ENCODE data around the gene ATG16L1. TPM values are rescaled to one million over a fixed set of nuclear protein-coding genes. Genes with fewer than 3 reads are reported as not detected.

The ATG16L1 gene
- total and polyA plus RNA-seq, 11 donors = 7.0 to 26.7 (median 15.8) TPM

DNA sequence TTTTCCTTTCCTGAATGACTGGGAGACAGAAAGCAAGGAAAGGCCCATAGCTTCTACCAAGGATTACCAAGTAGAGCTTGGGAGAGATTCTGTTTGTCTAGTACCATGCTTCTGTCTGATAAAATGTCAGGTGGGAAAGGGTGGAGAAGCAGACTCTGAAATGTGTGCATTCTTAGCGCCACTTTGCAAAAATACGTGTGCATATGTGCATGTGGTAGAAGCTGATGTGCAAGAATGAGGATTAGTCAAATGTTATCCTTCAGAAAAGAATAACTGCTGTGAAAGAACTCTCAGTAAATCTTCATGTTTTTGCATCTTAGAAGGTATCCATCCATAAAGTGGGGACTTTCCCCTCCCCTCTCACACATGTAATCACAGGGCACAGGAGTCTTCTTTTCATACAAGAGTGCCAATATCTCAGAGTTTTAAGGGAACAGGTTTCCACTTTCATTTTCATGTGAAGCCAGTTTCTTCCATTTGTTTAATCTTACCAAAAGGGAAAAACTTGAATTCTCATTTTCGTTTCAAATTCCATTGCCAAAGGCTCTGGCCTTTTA lies 87.4 kb downstream of the ATG16L1 start:
- DNase-seq = no peak
- WGBS, 4 donors = 82 to 92% (median 86%) methylated on average over 3 of the region's 3 CpGs
- H3K36me3 ChIP-seq = no peaks in the 10 kb centered on the region
- TF ChIP-seq, protein P1, sequence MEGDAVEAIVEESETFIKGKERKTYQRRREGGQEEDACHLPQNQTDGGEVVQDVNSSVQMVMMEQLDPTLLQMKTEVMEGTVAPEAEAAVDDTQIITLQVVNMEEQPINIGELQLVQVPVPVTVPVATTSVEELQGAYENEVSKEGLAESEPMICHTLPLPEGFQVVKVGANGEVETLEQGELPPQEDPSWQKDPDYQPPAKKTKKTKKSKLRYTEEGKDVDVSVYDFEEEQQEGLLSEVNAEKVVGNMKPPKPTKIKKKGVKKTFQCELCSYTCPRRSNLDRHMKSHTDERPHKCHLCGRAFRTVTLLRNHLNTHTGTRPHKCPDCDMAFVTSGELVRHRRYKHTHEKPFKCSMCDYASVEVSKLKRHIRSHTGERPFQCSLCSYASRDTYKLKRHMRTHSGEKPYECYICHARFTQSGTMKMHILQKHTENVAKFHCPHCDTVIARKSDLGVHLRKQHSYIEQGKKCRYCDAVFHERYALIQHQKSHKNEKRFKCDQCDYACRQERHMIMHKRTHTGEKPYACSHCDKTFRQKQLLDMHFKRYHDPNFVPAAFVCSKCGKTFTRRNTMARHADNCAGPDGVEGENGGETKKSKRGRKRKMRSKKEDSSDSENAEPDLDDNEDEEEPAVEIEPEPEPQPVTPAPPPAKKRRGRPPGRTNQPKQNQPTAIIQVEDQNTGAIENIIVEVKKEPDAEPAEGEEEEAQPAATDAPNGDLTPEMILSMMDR (IDR thresholded peaks at IDR 0.05) = no peak
- no peak for TF ChIP-seq POLR2A (IDR thresholded peaks at IDR 0.05)
- no peaks in the 10 kb centered on the region for H3K27me3 ChIP-seq
- H3K4me3 ChIP-seq = no peak overlapping the region
- peaks cover 0 to 3% (median 0%) of the 10 kb centered on the region in 12 donors for H3K9me3 ChIP-seq
- H3K4me1 ChIP-seq = peaks cover 0 to 11% (median 0%) of the 10 kb centered on the region in 12 donors
- no peak overlapping the region for H3K27ac ChIP-seq
- ATAC-seq = no peak
- intact Hi-C loops (cut with DNase I) = no loop called here

DNA sequence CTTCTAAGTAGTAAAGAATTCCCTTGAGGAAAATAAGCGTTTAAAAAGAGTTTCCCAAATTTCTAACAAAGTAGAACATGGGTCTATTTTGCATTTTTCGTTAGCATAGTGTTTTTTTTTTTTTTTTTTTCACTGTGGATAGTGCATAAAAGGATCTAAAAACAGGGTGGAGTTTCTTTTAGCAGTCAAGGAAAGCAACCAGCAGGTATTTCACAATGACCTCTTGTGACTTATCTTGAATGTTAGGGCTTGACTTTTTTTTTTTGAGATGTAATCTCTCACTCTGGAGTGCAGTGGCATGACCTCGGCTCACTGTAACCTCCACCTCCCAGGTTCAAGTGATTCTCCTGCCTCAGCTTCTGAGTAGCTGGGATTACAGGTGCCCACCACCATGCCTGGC lies 88.0 kb downstream of the ATG16L1 start:
- Histone ChIP-seq H3K9me3 (peaks cover 0 to 3% (median 0%) of the 10 kb centered on the region in 12 donors), H3K27me3 (no peaks in the 10 kb centered on the region), H3K27ac (no peak overlapping the region), H3K4me1 (peaks cover 0 to 8% (median 0%) of the 10 kb centered on the region in 12 donors), H3K36me3 (no peaks in the 10 kb centered on the region), H3K4me3 (no peak overlapping the region)
- TF ChIP-seq POLR2A (IDR thresholded peaks at IDR 0.05) = no peak
- TF ChIP-seq, protein P1 (IDR thresholded peaks at IDR 0.05) = no peak
- WGBS, 4 donors = 46 to 69% (median 59%) methylated on average over 3 of the region's 3 CpGs
- no peak for ATAC-seq
- intact Hi-C loops (cut with DNase I) = no loop called here
- no peak for DNase-seq

DNA sequence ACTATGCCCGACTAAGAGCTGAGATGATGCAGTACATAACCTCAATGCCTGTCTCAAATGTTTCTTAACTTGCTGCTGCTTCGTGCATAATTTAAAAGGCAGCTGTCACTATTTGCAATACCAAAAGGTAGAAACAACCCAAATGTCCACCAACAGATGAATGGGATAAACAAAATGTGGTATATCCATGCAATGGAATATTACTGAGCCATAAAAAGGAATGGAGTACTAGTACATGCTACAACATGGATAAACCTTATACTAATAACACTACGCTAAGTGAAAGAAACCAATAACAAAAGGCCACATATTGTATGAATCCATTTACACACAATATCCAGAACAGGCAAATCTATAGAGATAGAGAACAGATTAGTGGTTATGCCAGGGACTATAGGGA lies 89.8 kb downstream of the ATG16L1 start:
- H3K27ac ChIP-seq = no peak overlapping the region
- 95 to 99% (median 97%) methylated on average over 3 of the region's 3 CpGs for WGBS, 4 donors
- H3K9me3 ChIP-seq = peaks cover 0 to 3% (median 0%) of the 10 kb centered on the region in 12 donors
- H3K36me3 ChIP-seq = no peaks in the 10 kb centered on the region
- no peak overlapping the region for H3K4me3 ChIP-seq
- H3K4me1 ChIP-seq = peaks cover 0 to 8% (median 0%) of the 10 kb centered on the region in 12 donors
- ATAC-seq (no peak), DNase-seq (no peak)
- TF ChIP-seq, protein P1 (IDR thresholded peaks at IDR 0.05) = no peak
- no peaks in the 10 kb centered on the region for H3K27me3 ChIP-seq
- intact Hi-C loops (cut with DNase I) = no loop called here

DNA sequence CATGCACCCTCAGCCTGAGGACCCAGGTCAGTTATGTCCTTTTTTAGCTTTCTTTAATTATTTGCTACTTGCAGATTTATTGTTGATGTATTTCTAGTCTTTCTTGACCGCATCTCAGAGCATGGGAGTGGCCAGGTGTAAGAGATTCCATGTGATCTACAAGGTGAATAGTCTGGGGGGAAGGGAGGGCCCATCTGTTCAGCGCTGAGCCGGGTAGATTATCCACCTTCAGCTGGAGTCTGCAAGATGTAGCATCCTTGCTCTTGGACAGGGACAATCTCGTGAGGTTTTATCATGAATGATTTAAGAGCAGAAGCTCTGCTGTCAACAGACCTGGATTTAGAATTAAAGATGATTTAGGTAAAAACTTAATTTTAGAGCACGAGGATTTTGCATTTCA lies 90.8 kb downstream of the ATG16L1 start:
- no peaks in the 10 kb centered on the region for H3K27me3 ChIP-seq
- WGBS, 4 donors = 78 to 87% (median 83%) methylated on average over 5 of the region's 5 CpGs
- intact Hi-C loops (cut with DNase I) = no loop called here
- H3K4me3 ChIP-seq = no peak overlapping the region
- ATAC-seq (no peak), DNase-seq (no peak)
- no peaks in the 10 kb centered on the region for H3K36me3 ChIP-seq
- H3K27ac ChIP-seq = no peak overlapping the region
- H3K4me1 ChIP-seq = peaks cover 0 to 8% (median 0%) of the 10 kb centered on the region in 12 donors
- peaks cover 0 to 3% (median 0%) of the 10 kb centered on the region in 12 donors for H3K9me3 ChIP-seq
- TF ChIP-seq, protein P1 (IDR thresholded peaks at IDR 0.05) = no peak
- no peak for TF ChIP-seq POLR2A (IDR thresholded peaks at IDR 0.05)

Data from heart left ventricle (tissue), 16 donors.